ENCODE results near the gene MYO16.

GRCh38 chr13:108940121-108940520 is 310.7 kb downstream of the MYO16 start:
- no peak for TF ChIP-seq CTCF (conservative IDR thresholded peaks at IDR 0.05; ENCODE audit: low read length)
- TF ChIP-seq EZH2phosphoT487 (IDR thresholded peaks at IDR 0.05; ENCODE audit: borderline replicate concordance): no peak
